HCT116 (cell line): ENCODE results near the gene PDE4C. TPM values are rescaled to one million over a fixed set of nuclear protein-coding genes. Genes with fewer than 3 reads are reported as not detected.

Experiments used
- ATAC-seq: fragments of 200-7000 bp; cut with Tn5 transposase; 2 replicates; pipeline ENCODE4 v1.9.1; 2020; ENCODE audit warnings: mild to moderate bottlenecking, moderate library complexity
- BruUV-seq: library from RNA; stranded (reverse); fragments of 400-500 nt; replicated peaks from 2 replicates; lab custom pipeline; 2021; lab: Mats Ljungman, UMichigan
- CTCF ChIA-PET: fragments of 300-600 bp; sonication (Branson Sonifier 250); formaldehyde crosslinking; loops from one replicate; lab custom pipeline; 2021; ENCODE audit warnings: antibody characterized with exemption; lab: Charles Lee
- POLR2A ChIA-PET: fragments of 300-600, 350-600 bp; sonication (Branson Sonifier 250); formaldehyde crosslinking; loops from one replicate; lab custom pipeline; 2021; ENCODE audit warnings: antibody characterized with exemption; lab: Charles Lee
- RAD21 ChIA-PET, 2 experiments: fragments of 300-600 bp; sonication (Branson Sonifier 250); formaldehyde crosslinking; loops; one replicate each; lab custom pipeline; 2023; ENCODE audit warnings: low total read pairs in 2 of 2; ENCODE audit not compliant: uncharacterized antibody in 2 of 2, unreplicated experiment in 2 of 2, low non-redundant PET in 1 of 2; lab: Charles Lee
- DNase-seq: peaks from one replicate; pipeline ENCODE4 v3.0.0-alpha.2; 2010; ENCODE audit warnings: low read depth, low spot score
- H2AFZ ChIP-seq: fragments of 200-600 bp; shearing (Covaris generic), sonication (generic); 2 replicates; pipeline ENCODE4 v1.6.1; 2017; ENCODE audit warnings: low read depth, mixed run types, mixed read lengths, antibody characterized with exemption, low read length; ENCODE audit not compliant: poor library complexity, severe bottlenecking
- H3K27ac ChIP-seq: 2 replicates; pipeline ENCODE4 v1.5.1; 2012; ENCODE audit warnings: low read depth, low read length
- H3K27me3 ChIP-seq: fragments of 200-600 bp; sonication (generic); 2 replicates; pipeline ENCODE4 v1.6.1; 2016; ENCODE audit warnings: mixed run types, low read length, mixed read lengths; ENCODE audit not compliant: insufficient read depth
- H3K36me3 ChIP-seq, 2 experiments: fragments of 200-500 bp in 1 of 2; fragments of 200-600 bp in 1 of 2; sonication (Bioruptor generic) in 1 of 2; sonication (generic) in 1 of 2; 2 replicates each; pipeline versions ENCODE4 v1.5.1 to v1.6.1; 2014 to 2016; ENCODE audit warnings: low read length in 2 of 2, inconsistent platforms in 1 of 2, mixed read lengths in 1 of 2, mixed run types in 1 of 2; ENCODE audit not compliant: insufficient read depth in 2 of 2, control insufficient read depth in 1 of 2
- H3K4me1 ChIP-seq, 2 experiments: fragments of 200-600 bp in 1 of 2; sonication (generic) in 1 of 2; 2 replicates each; pipeline versions ENCODE4 v1.5.1 to v1.6.1; 2012 to 2017; ENCODE audit warnings: low read length in 2 of 2, inconsistent platforms in 1 of 2, mild to moderate bottlenecking in 1 of 2, mixed read lengths in 1 of 2, mixed run types in 1 of 2, moderate library complexity in 1 of 2; ENCODE audit not compliant: insufficient read depth in 2 of 2, control insufficient read depth in 1 of 2
- H3K4me2 ChIP-seq: fragments of 200-600 bp; sonication (generic); 2 replicates; pipeline ENCODE4 v1.6.1; 2017; ENCODE audit warnings: mixed run types, low read length, mixed read lengths
- H3K4me3 ChIP-seq, 2 experiments: fragments of 200-600 bp in 1 of 2; sonication (generic) in 1 of 2; replicated peaks in 1 of 2; 2 replicates each; pipeline ENCODE4 v1.5.1; 2011 to 2016; ENCODE audit warnings: low read length in 2 of 2, control low read depth in 1 of 2, low read depth in 1 of 2, mild to moderate bottlenecking in 1 of 2, mixed read lengths in 1 of 2, mixed run types in 1 of 2
- H3K79me2 ChIP-seq: fragments of 200-600 bp; sonication (generic); 2 replicates; pipeline ENCODE4 v1.6.1; 2017; ENCODE audit warnings: mild to moderate bottlenecking, mixed run types, low read length, moderate library complexity, mixed read lengths; ENCODE audit not compliant: insufficient read depth
- H3K9ac ChIP-seq: fragments of 200-600 bp; sonication (generic); 2 replicates; pipeline ENCODE4 v1.6.1; 2016; ENCODE audit warnings: low read length, mixed read lengths
- H3K9me2 ChIP-seq: fragments of 200-600 bp; sonication (generic), shearing (Covaris generic); 2 replicates; pipeline ENCODE4 v1.6.1; 2017; ENCODE audit warnings: mixed run types, mild to moderate bottlenecking, moderate library complexity; ENCODE audit not compliant: insufficient read depth
- H3K9me3 ChIP-seq, 2 experiments: fragments of 200-500 bp in 1 of 2; fragments of 200-600 bp in 1 of 2; sonication (Bioruptor generic) in 1 of 2; sonication (generic) in 1 of 2; 2 replicates each; pipeline ENCODE4 v1.6.1; 2014 to 2017; ENCODE audit warnings: low read length in 2 of 2, mixed read lengths in 2 of 2, inconsistent platforms in 1 of 2, low read depth in 1 of 2, mild to moderate bottlenecking in 1 of 2, mixed run types in 1 of 2, moderate library complexity in 1 of 2; ENCODE audit not compliant: control insufficient read depth in 1 of 2, insufficient read depth in 1 of 2
- H4K20me1 ChIP-seq: fragments of 200-600 bp; sonication (generic), shearing (Covaris generic); 2 replicates; pipeline ENCODE4 v1.6.1; 2017; ENCODE audit warnings: mixed run types, mild to moderate bottlenecking, moderate library complexity; ENCODE audit not compliant: insufficient read depth
- JUND ChIP-seq: IDR thresholded peaks from 2 replicates; pipeline ENCODE4 v1.6.1; 2012
- MAX ChIP-seq: IDR thresholded peaks from 2 replicates; pipeline ENCODE4 v1.6.1; 2012
- RAD21 ChIP-seq: IDR thresholded peaks from 2 replicates; pipeline ENCODE4 v1.6.1; 2012; ENCODE audit warnings: low read depth, mild to moderate bottlenecking
- SIN3A ChIP-seq: IDR thresholded peaks from 2 replicates; pipeline ENCODE4 v1.6.1; 2012; ENCODE audit warnings: low read depth
- intact Hi-C: fragments of 100-400 bp; cut with micrococcal nuclease; formaldehyde crosslinking; loops from 2 replicates; pipeline ENCODE4 v1.10.0; 2022
- total RNA-seq: library from RNA; stranded (reverse); gene quantifications from one replicate; pipeline ENCODE4 v1.2.1, GENCODE V29; 2021; ENCODE audit not compliant: unreplicated experiment
- TF ChIP-seq, protein P1 (sequence below), 3 experiments: fragments of 200-600 bp in 1 of 3; sonication (generic) in 1 of 3; IDR thresholded peaks in 2 of 3; conservative IDR thresholded peaks in 1 of 3; 2 replicates each; pipeline ENCODE4 v1.5.1; 2012 to 2017; ENCODE audit warnings: low read depth in 2 of 3, low read length in 2 of 3, antibody characterized with exemption in 1 of 3, borderline replicate concordance in 1 of 3, control low read depth in 1 of 3, mild to moderate bottlenecking in 1 of 3, mixed read lengths in 1 of 3, mixed run types in 1 of 3, moderate library complexity in 1 of 3; ENCODE audit not compliant: insufficient read depth in 1 of 3

PDE4C gene
- total RNA-seq, 1 experiment from 2014 or later: 1.5 TPM

DNA sequence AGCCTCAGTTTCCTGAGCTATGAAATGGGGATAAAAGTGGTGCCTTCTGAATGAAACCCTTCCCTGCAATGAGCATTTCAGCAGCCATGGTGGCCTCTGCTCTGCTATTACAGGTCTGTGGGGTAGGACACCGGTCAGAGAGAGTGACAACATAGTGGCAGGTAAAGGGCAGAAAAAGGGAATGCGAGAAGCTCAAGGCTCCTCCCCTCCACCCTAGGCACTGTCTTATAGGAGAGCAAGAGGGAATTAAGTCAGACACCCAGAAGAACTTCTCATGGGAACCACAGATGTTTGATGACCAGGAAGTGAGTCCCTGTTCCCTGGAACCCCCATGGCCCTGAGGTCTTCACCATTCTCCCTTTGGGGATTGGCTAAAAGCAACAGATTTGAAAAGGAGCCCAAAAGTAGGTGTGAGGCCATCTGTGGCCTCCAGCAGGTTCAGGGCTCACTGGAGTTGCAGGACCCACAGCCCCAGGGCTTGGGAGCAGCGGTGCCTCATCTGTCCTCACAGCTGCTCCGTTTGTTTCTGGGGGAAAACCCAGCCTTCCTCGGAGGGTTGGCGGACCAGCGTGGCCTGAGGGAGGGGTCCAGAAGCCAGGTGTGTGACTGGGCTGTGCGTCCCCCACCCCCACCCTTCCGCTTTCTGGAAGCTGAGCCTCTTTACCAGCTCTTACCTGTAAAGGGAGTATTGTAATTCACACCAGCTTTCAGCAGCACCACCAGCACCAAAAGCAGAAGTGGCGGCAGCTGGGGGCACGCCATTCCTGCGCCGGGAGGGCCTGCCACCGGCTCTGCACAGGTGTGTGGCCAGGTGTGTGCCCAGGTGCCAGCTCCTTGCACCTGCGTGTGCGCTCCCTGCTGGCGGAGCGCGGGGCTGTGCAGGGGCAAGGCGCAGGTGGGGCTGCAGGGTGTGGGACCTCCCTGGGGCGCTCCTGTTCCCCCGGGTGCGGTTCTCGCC, 28.6 kb upstream of the PDE4C start:
- ATAC-seq: peak; percentile 78
- no peak overlapping the region for H3K4me3 ChIP-seq

More for the DNA sequence above, 28.6 kb upstream of the PDE4C start:
- no peaks in the 10 kb centered on the region for H3K9me3 ChIP-seq
- no peak overlapping the region; the same call in 1 of the 2 replicates for H3K4me2 ChIP-seq
- TF ChIP-seq JUND (no peak), SIN3A (no peak), MAX (no peak), RAD21 (no peak; the same call in 1 of the 2 replicates)
- TF ChIP-seq, protein P1, sequence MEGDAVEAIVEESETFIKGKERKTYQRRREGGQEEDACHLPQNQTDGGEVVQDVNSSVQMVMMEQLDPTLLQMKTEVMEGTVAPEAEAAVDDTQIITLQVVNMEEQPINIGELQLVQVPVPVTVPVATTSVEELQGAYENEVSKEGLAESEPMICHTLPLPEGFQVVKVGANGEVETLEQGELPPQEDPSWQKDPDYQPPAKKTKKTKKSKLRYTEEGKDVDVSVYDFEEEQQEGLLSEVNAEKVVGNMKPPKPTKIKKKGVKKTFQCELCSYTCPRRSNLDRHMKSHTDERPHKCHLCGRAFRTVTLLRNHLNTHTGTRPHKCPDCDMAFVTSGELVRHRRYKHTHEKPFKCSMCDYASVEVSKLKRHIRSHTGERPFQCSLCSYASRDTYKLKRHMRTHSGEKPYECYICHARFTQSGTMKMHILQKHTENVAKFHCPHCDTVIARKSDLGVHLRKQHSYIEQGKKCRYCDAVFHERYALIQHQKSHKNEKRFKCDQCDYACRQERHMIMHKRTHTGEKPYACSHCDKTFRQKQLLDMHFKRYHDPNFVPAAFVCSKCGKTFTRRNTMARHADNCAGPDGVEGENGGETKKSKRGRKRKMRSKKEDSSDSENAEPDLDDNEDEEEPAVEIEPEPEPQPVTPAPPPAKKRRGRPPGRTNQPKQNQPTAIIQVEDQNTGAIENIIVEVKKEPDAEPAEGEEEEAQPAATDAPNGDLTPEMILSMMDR (IDR thresholded peaks at IDR 0.05 in 2 of 3, conservative IDR thresholded peaks at IDR 0.05 in 1 of 3; ENCODE audit: borderline replicate concordance in 1 of 3, insufficient read depth in 1 of 3, low read depth in 2 of 3, low read length in 2 of 3): peak; percentile 56 to 58 (median 56); a peak in 5 of 6 replicates
- TF ChIP-seq, all 23 proteins: peak for 1
- no peaks in the 10 kb centered on the region for H3K36me3 ChIP-seq
- no TSS peak for BruUV-seq
- CTCF ChIA-PET: interaction anchor here (0.6 to 7.0 kb wide), 14 partner anchors 10 to 154 kb away, joined by 3 to 106 read pairs (median 4); partner anchors contain the start of genes IQCN and RAB3A
- H3K27me3 ChIP-seq: no peaks in the 10 kb centered on the region
- no peak overlapping the region for H3K9ac ChIP-seq
- no peaks in the 10 kb centered on the region for H3K9me2 ChIP-seq
- H3K79me2 ChIP-seq: no peaks in the 10 kb centered on the region
- H3K4me1 ChIP-seq: peaks cover 0 to 28% of the 10 kb centered on the region in 2 experiments; a peak in 2 of 4 replicates
- H3K27ac ChIP-seq: no peak overlapping the region
- H2AFZ ChIP-seq: no peak overlapping the region
- DNase-seq: no peak
- intact Hi-C loops: loop anchor here (10.0 kb wide), 1 partner anchor 320 kb away; the partner anchor contains the start of gene CCDC124
- POLR2A ChIA-PET: interaction anchor here (0.9 to 1.9 kb wide), 4 partner anchors 19 to 68 kb away, joined by 3 to 7 read pairs (median 4); partner anchors contain the start of genes IQCN, LSM4 and RAB3A
- RAD21 ChIA-PET: no interaction called here
- H4K20me1 ChIP-seq: no peaks in the 10 kb centered on the region
